IPS-15b (cell line): Measurements from ENCODE around the gene RIPK4.

Source experiments
- H3K27me3 ChIP-seq: one replicate; pipeline ENCODE4 v1.6.1; 2013; ENCODE audit warnings: low read length; ENCODE audit not compliant: control insufficient read depth, insufficient read depth
- H3K36me3 ChIP-seq: one replicate; pipeline ENCODE4 v1.6.1; 2013; ENCODE audit warnings: low read length; ENCODE audit not compliant: control insufficient read depth, insufficient read depth
- H3K4me1 ChIP-seq: one replicate; pipeline ENCODE4 v1.6.1; 2013; ENCODE audit warnings: mild to moderate bottlenecking, low read length; ENCODE audit not compliant: control insufficient read depth, insufficient read depth
- H3K4me3 ChIP-seq: one replicate; pipeline ENCODE4 v1.5.1; 2013; ENCODE audit warnings: low read depth, low read length
- H3K9ac ChIP-seq: one replicate; pipeline ENCODE4 v1.6.1; 2013; ENCODE audit warnings: low read depth, mild to moderate bottlenecking, low read length
- H3K9me3 ChIP-seq: one replicate; pipeline ENCODE4 v1.6.1; 2013; ENCODE audit warnings: mild to moderate bottlenecking, low read length; ENCODE audit not compliant: control insufficient read depth, insufficient read depth

The RIPK4 gene

GRCh38 chr21:41747943-41748738 is 18.7 kb downstream of the RIPK4 start:
- Histone ChIP-seq H3K4me3 (no peak overlapping the region), H3K9ac (no peak overlapping the region), H3K36me3 (peaks cover 22% of the 10 kb centered on the region), H3K4me1 (no peaks in the 10 kb centered on the region), H3K27me3 (no peaks in the 10 kb centered on the region), H3K9me3 (no peaks in the 10 kb centered on the region)

- Histone ChIP-seq H3K4me3 (no peak overlapping the region), H3K36me3 (peaks cover 25% of the 10 kb centered on the region), H3K27me3 (no peaks in the 10 kb centered on the region), H3K9ac (no peak overlapping the region), H3K4me1 (no peaks in the 10 kb centered on the region), H3K9me3 (no peaks in the 10 kb centered on the region)
These were observed 20.2 kb downstream of the RIPK4 start for GRCh38 chr21:41746744-41747006.

GRCh38 chr21:41745971-41746743 is 20.7 kb downstream of the RIPK4 start:
- H3K4me3 ChIP-seq: no peak overlapping the region
- H3K4me1 ChIP-seq: no peaks in the 10 kb centered on the region
- H3K9me3 ChIP-seq: no peaks in the 10 kb centered on the region
- H3K9ac ChIP-seq: no peak overlapping the region
- peaks cover 30% of the 10 kb centered on the region for H3K36me3 ChIP-seq
- H3K27me3 ChIP-seq: no peaks in the 10 kb centered on the region

GRCh38 chr21:41745026-41745820 is 21.6 kb downstream of the RIPK4 start:
- Histone ChIP-seq H3K4me1 (no peaks in the 10 kb centered on the region), H3K4me3 (no peak overlapping the region), H3K9me3 (no peaks in the 10 kb centered on the region), H3K27me3 (no peaks in the 10 kb centered on the region), H3K36me3 (peaks cover 40% of the 10 kb centered on the region), H3K9ac (no peak overlapping the region)

- Histone ChIP-seq H3K36me3 (peaks cover 40% of the 10 kb centered on the region), H3K4me1 (no peaks in the 10 kb centered on the region), H3K27me3 (no peaks in the 10 kb centered on the region), H3K9ac (no peak overlapping the region), H3K9me3 (no peaks in the 10 kb centered on the region), H3K4me3 (no peak overlapping the region)
These were observed 22.6 kb downstream of the RIPK4 start for GRCh38 chr21:41744028-41744930.

GRCh38 chr21:41743321-41744027 is 23.4 kb downstream of the RIPK4 start:
- Histone ChIP-seq H3K9me3 (no peaks in the 10 kb centered on the region), H3K9ac (no peak overlapping the region), H3K27me3 (no peaks in the 10 kb centered on the region), H3K4me3 (no peak overlapping the region), H3K4me1 (no peaks in the 10 kb centered on the region), H3K36me3 (peaks cover 40% of the 10 kb centered on the region)

GRCh38 chr21:41742073-41742875 is 24.6 kb downstream of the RIPK4 start:
- H3K4me3 ChIP-seq: no peak overlapping the region
- H3K36me3 ChIP-seq: peaks cover 31% of the 10 kb centered on the region
- H3K9ac ChIP-seq: no peak overlapping the region
- H3K9me3 ChIP-seq: no peaks in the 10 kb centered on the region
- no peaks in the 10 kb centered on the region for H3K27me3 ChIP-seq
- H3K4me1 ChIP-seq: no peaks in the 10 kb centered on the region

- no peaks in the 10 kb centered on the region for H3K27me3 ChIP-seq
- no peak overlapping the region for H3K4me3 ChIP-seq
- H3K9ac ChIP-seq: no peak overlapping the region
- H3K9me3 ChIP-seq: no peaks in the 10 kb centered on the region
- H3K36me3 ChIP-seq: peaks cover 28% of the 10 kb centered on the region
- H3K4me1 ChIP-seq: no peaks in the 10 kb centered on the region
These were observed 25.4 kb downstream of the RIPK4 start for GRCh38 chr21:41741253-41742072.

- no peaks in the 10 kb centered on the region for H3K27me3 ChIP-seq
- H3K4me1 ChIP-seq: no peaks in the 10 kb centered on the region
- H3K4me3 ChIP-seq: no peak overlapping the region
- no peak overlapping the region for H3K9ac ChIP-seq
- H3K9me3 ChIP-seq: no peaks in the 10 kb centered on the region
- H3K36me3 ChIP-seq: peaks cover 28% of the 10 kb centered on the region
These were observed 26.1 kb downstream of the RIPK4 start for GRCh38 chr21:41740604-41741252.
